GM12865 (cell line): Measurements from ENCODE around the gene POLA1.

Experiments used
- DNase-seq: peaks from one replicate; pipeline ENCODE4 v3.0.0; 2010; ENCODE audit warnings: low read depth
- H3K4me3 ChIP-seq: 2 replicates; pipeline ENCODE4 v1.5.1; 2011; ENCODE audit warnings: mild to moderate bottlenecking, low read depth, low read length, control low read depth
- TF ChIP-seq, protein P1 (sequence below): IDR thresholded peaks from 2 replicates; pipeline ENCODE4 v1.5.1; 2011; ENCODE audit warnings: low read length, control low read depth, low read depth, inconsistent platforms; ENCODE audit not compliant: insufficient read depth; ENCODE audit errors: missing control alignments

The POLA1 gene

GRCh38 chrX:25009407-25009806, 315.7 kb downstream of the POLA1 start:
- DNase-seq = no peak
- TF ChIP-seq, protein P1, sequence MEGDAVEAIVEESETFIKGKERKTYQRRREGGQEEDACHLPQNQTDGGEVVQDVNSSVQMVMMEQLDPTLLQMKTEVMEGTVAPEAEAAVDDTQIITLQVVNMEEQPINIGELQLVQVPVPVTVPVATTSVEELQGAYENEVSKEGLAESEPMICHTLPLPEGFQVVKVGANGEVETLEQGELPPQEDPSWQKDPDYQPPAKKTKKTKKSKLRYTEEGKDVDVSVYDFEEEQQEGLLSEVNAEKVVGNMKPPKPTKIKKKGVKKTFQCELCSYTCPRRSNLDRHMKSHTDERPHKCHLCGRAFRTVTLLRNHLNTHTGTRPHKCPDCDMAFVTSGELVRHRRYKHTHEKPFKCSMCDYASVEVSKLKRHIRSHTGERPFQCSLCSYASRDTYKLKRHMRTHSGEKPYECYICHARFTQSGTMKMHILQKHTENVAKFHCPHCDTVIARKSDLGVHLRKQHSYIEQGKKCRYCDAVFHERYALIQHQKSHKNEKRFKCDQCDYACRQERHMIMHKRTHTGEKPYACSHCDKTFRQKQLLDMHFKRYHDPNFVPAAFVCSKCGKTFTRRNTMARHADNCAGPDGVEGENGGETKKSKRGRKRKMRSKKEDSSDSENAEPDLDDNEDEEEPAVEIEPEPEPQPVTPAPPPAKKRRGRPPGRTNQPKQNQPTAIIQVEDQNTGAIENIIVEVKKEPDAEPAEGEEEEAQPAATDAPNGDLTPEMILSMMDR = no peak

GRCh38 chrX:25010784-25011588, 317.3 kb downstream of the POLA1 start:
- DNase-seq = no peak
- no peak overlapping the region for H3K4me3 ChIP-seq
- TF ChIP-seq, protein P1 = no peak

More at GRCh38 chrX:25009407-25009806, 315.7 kb downstream of the POLA1 start:
- H3K4me3 ChIP-seq = no peak overlapping the region

- no peak for DNase-seq
- TF ChIP-seq, protein P1 = no peak
- no peak overlapping the region for H3K4me3 ChIP-seq
These were observed 318.1 kb downstream of the POLA1 start for GRCh38 chrX:25011589-25012432.

GRCh38 chrX:25012433-25012735, 318.7 kb downstream of the POLA1 start:
- DNase-seq = peak; percentile 24
- H3K4me3 ChIP-seq = peak overlapping the region; percentile 35; the same call in 1 of the 2 replicates
- TF ChIP-seq, protein P1 = no peak

GRCh38 chrX:25012793-25013631, 319.3 kb downstream of the POLA1 start:
- TF ChIP-seq, protein P1 = no peak
- H3K4me3 ChIP-seq = peak overlapping the region; percentile 35
- peak; percentile 34 for DNase-seq

- H3K4me3 ChIP-seq = no peak overlapping the region; the same call in 1 of the 2 replicates
- peak; percentile 44 for DNase-seq
- TF ChIP-seq, protein P1 = no peak
These were observed 320.1 kb downstream of the POLA1 start for GRCh38 chrX:25013632-25014365.
